ENCODE data around the gene USP12.
"Not testable (repeated sequence)": the region's sequence is repeated elsewhere in the genome, so short reads cannot be mapped to it uniquely, and the experiment has no call there.

USP12 gene

DNA sequence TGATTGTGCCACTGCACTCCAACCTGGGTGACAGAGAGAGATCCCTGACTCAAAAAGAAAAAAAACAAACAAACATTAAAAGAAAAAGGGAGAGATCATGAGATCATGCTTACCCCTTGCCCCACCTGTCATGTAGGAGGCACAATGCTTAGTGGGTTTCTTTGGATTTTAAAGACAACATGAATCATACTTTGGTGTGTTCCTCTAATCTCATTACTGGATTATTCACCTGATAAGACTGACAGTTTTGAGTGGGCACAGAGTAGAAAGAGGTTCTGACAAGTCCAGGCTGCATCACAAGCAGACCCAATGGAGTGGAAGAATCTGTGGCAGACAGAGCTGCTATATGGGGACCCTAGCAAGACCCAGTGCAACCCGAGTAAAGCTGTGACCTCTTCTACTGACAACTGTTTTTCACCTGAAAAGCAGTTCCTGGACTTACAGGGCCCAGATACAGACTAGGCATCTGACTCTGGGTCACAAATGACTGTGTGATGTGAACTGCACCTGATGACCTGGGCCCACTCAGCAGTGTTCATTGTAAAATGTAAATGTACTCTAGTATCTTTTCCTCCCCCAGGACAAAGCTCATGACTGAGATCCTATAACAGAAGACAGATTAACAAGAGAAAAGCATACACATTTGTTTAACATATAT is 28.9 kb upstream of the USP12 start:
- H3K4me3 ChIP-seq (ENCODE audit: low read depth, low read length): no peak overlapping the region
- no peaks in the 10 kb centered on the region for H3K27me3 ChIP-seq (ENCODE audit: control insufficient read depth, insufficient read depth, low read length)
- no peak overlapping the region for H3K9ac ChIP-seq (ENCODE audit: low read length)
- no peaks in the 10 kb centered on the region; the same call in 1 of the 2 replicates for H3K9me3 ChIP-seq (ENCODE audit: control insufficient read depth, insufficient read depth, low read depth, low read length)
- no peaks in the 10 kb centered on the region for H3K36me3 ChIP-seq (ENCODE audit: control insufficient read depth, insufficient read depth, low read length)
- H3K27ac ChIP-seq (ENCODE audit: low read depth, low read length): no peak overlapping the region
- H3K4me1 ChIP-seq (ENCODE audit: control insufficient read depth, insufficient read depth, low read length): peaks cover 17% of the 10 kb centered on the region

GRCh38 chr13:27199696-27200095 is 28.1 kb upstream of the USP12 start:
- Histone ChIP-seq H3K9me3 (ENCODE audit: control insufficient read depth, insufficient read depth, low read depth, low read length) (no peaks in the 10 kb centered on the region; the same call in 1 of the 2 replicates), H3K4me1 (ENCODE audit: control insufficient read depth, insufficient read depth, low read length) (peaks cover 25% of the 10 kb centered on the region), H3K9ac (ENCODE audit: low read length) (no peak overlapping the region), H3K4me3 (ENCODE audit: low read depth, low read length) (no peak overlapping the region), H3K27ac (ENCODE audit: low read depth, low read length) (no peak overlapping the region), H3K36me3 (ENCODE audit: control insufficient read depth, insufficient read depth, low read length) (no peaks in the 10 kb centered on the region), H3K27me3 (ENCODE audit: control insufficient read depth, insufficient read depth, low read length) (no peaks in the 10 kb centered on the region)

GRCh38 chr13:27199211-27199610 is 27.6 kb upstream of the USP12 start:
- H3K27ac ChIP-seq (ENCODE audit: low read depth, low read length): no peak overlapping the region
- H3K9ac ChIP-seq (ENCODE audit: low read length): no peak overlapping the region
- H3K4me1 ChIP-seq (ENCODE audit: control insufficient read depth, insufficient read depth, low read length): peaks cover 30% of the 10 kb centered on the region
- no peaks in the 10 kb centered on the region; the same call in 1 of the 2 replicates for H3K9me3 ChIP-seq (ENCODE audit: control insufficient read depth, insufficient read depth, low read depth, low read length)
- no peaks in the 10 kb centered on the region for H3K27me3 ChIP-seq (ENCODE audit: control insufficient read depth, insufficient read depth, low read length)
- no peaks in the 10 kb centered on the region for H3K36me3 ChIP-seq (ENCODE audit: control insufficient read depth, insufficient read depth, low read length)
- no peak overlapping the region for H3K4me3 ChIP-seq (ENCODE audit: low read depth, low read length)

GRCh38 chr13:27194895-27195764 is 23.5 kb upstream of the USP12 start:
- Histone ChIP-seq H3K9me3 (ENCODE audit: control insufficient read depth, insufficient read depth, low read depth, low read length) (no peaks in the 10 kb centered on the region; the same call in 1 of the 2 replicates), H3K27me3 (ENCODE audit: control insufficient read depth, insufficient read depth, low read length) (no peaks in the 10 kb centered on the region), H3K36me3 (ENCODE audit: control insufficient read depth, insufficient read depth, low read length) (no peaks in the 10 kb centered on the region), H3K4me3 (ENCODE audit: low read depth, low read length) (no peak overlapping the region), H3K4me1 (ENCODE audit: control insufficient read depth, insufficient read depth, low read length) (peaks cover 28% of the 10 kb centered on the region), H3K9ac (ENCODE audit: low read length) (no peak overlapping the region), H3K27ac (ENCODE audit: low read depth, low read length) (no peak overlapping the region; the same call in 1 of the 2 replicates)

DNA sequence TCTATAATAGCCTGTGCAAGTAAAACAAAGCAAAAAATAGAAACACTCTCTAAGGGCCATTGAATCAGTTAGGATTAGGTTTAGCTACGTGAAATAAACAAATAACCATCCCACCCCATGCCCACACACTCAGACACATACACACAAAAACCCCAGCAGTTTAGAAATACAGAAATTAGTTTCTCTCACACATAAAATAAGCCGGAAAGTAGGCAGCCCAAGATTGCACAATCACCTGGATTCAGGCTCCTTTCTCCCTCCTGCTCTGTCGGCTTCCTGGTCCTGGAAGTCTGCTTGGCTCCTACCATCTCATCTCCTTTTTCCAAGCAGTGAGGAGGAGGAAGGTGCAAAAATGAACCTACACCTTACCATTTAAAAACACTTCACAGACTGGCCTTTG is 22.6 kb upstream of the USP12 start:
- Histone ChIP-seq H3K36me3 (ENCODE audit: control insufficient read depth, insufficient read depth, low read length) (no peaks in the 10 kb centered on the region), H3K4me1 (ENCODE audit: control insufficient read depth, insufficient read depth, low read length) (peaks cover 28% of the 10 kb centered on the region), H3K9ac (ENCODE audit: low read length) (no peak overlapping the region), H3K4me3 (ENCODE audit: low read depth, low read length) (no peak overlapping the region), H3K27ac (ENCODE audit: low read depth, low read length) (no peak overlapping the region), H3K27me3 (ENCODE audit: control insufficient read depth, insufficient read depth, low read length) (no peaks in the 10 kb centered on the region), H3K9me3 (ENCODE audit: control insufficient read depth, insufficient read depth, low read depth, low read length) (no peaks in the 10 kb centered on the region; the same call in 1 of the 2 replicates)

- Histone ChIP-seq H3K9me3 (ENCODE audit: control insufficient read depth, insufficient read depth, low read depth, low read length) (no peaks in the 10 kb centered on the region; the same call in 1 of the 2 replicates), H3K9ac (ENCODE audit: low read length) (no peak overlapping the region), H3K4me1 (ENCODE audit: control insufficient read depth, insufficient read depth, low read length) (peaks cover 28% of the 10 kb centered on the region), H3K36me3 (ENCODE audit: control insufficient read depth, insufficient read depth, low read length) (no peaks in the 10 kb centered on the region), H3K27ac (ENCODE audit: low read depth, low read length) (no peak overlapping the region), H3K4me3 (ENCODE audit: low read depth, low read length) (no peak overlapping the region), H3K27me3 (ENCODE audit: control insufficient read depth, insufficient read depth, low read length) (no peaks in the 10 kb centered on the region)
Measured at GRCh38 chr13:27193496-27193895, 21.9 kb upstream of the USP12 start.

- H3K9ac ChIP-seq (ENCODE audit: low read length): no peak overlapping the region
- H3K4me3 ChIP-seq (ENCODE audit: low read depth, low read length): no peak overlapping the region
- no peaks in the 10 kb centered on the region; the same call in 1 of the 2 replicates for H3K9me3 ChIP-seq (ENCODE audit: control insufficient read depth, insufficient read depth, low read depth, low read length)
- H3K27me3 ChIP-seq (ENCODE audit: control insufficient read depth, insufficient read depth, low read length): no peaks in the 10 kb centered on the region
- H3K4me1 ChIP-seq (ENCODE audit: control insufficient read depth, insufficient read depth, low read length): peaks cover 28% of the 10 kb centered on the region
- H3K27ac ChIP-seq (ENCODE audit: low read depth, low read length): no peak overlapping the region
- no peaks in the 10 kb centered on the region for H3K36me3 ChIP-seq (ENCODE audit: control insufficient read depth, insufficient read depth, low read length)
Measured at GRCh38 chr13:27192973-27193372, 21.4 kb upstream of the USP12 start.

GRCh38 chr13:27192367-27192766 is 20.8 kb upstream of the USP12 start:
- H3K27me3 ChIP-seq (ENCODE audit: control insufficient read depth, insufficient read depth, low read length); H3K27ac ChIP-seq (ENCODE audit: low read depth, low read length); H3K9ac ChIP-seq (ENCODE audit: low read length); H3K36me3 ChIP-seq (ENCODE audit: control insufficient read depth, insufficient read depth, low read length); H3K9me3 ChIP-seq (ENCODE audit: control insufficient read depth, insufficient read depth, low read depth, low read length); H3K4me3 ChIP-seq (ENCODE audit: low read depth, low read length): not testable (repeated sequence)
- H3K4me1 ChIP-seq (ENCODE audit: control insufficient read depth, insufficient read depth, low read length): peaks cover 28% of the 10 kb centered on the region

DNA sequence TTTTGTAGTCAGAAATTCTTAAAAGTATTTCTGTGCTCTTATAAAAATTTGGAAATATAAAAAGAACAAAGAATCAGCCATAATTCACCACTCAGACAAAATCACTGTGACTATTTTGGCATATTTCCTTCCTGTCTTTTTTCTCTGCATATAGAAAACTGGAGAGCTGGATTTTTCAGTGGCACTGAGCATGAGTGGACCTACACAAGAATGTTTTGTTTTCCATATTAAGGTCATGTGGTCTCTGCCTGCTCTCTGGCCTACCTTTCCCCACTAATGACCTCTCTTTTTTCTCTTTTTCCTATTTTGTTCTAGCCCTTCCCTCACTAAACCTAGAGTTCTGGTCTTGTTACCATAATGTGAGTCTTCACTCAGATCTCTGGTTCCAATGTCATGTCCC is 17.6 kb upstream of the USP12 start:
- no peak overlapping the region for H3K9ac ChIP-seq (ENCODE audit: low read length)
- no peak overlapping the region for H3K27ac ChIP-seq (ENCODE audit: low read depth, low read length)
- H3K4me1 ChIP-seq (ENCODE audit: control insufficient read depth, insufficient read depth, low read length): peaks cover 4% of the 10 kb centered on the region
- H3K27me3 ChIP-seq (ENCODE audit: control insufficient read depth, insufficient read depth, low read length): no peaks in the 10 kb centered on the region
- H3K4me3 ChIP-seq (ENCODE audit: low read depth, low read length): no peak overlapping the region
- H3K9me3 ChIP-seq (ENCODE audit: control insufficient read depth, insufficient read depth, low read depth, low read length): no peaks in the 10 kb centered on the region
- H3K36me3 ChIP-seq (ENCODE audit: control insufficient read depth, insufficient read depth, low read length): no peaks in the 10 kb centered on the region

- Histone ChIP-seq H3K4me3 (ENCODE audit: low read depth, low read length) (no peak overlapping the region), H3K9ac (ENCODE audit: low read length) (no peak overlapping the region), H3K27me3 (ENCODE audit: control insufficient read depth, insufficient read depth, low read length) (no peaks in the 10 kb centered on the region), H3K36me3 (ENCODE audit: control insufficient read depth, insufficient read depth, low read length) (no peaks in the 10 kb centered on the region), H3K4me1 (ENCODE audit: control insufficient read depth, insufficient read depth, low read length) (0 out of 2 replicates have a peak, but pooled peaks cover under 1% of the 10 kb centered on the region), H3K27ac (ENCODE audit: low read depth, low read length) (no peak overlapping the region), H3K9me3 (ENCODE audit: control insufficient read depth, insufficient read depth, low read depth, low read length) (no peaks in the 10 kb centered on the region)
Measured at GRCh38 chr13:27188239-27188638, 16.6 kb upstream of the USP12 start.

- no peak overlapping the region for H3K27ac ChIP-seq (ENCODE audit: low read depth, low read length)
Measured at GRCh38 chr13:27186295-27186694, 14.7 kb upstream of the USP12 start.

More at GRCh38 chr13:27186295-27186694, 14.7 kb upstream of the USP12 start:
- no peak overlapping the region for H3K9ac ChIP-seq (ENCODE audit: low read length)
- H3K4me1 ChIP-seq (ENCODE audit: control insufficient read depth, insufficient read depth, low read length): 0 out of 2 replicates have a peak, but pooled peaks cover 7% of the 10 kb centered on the region
- no peaks in the 10 kb centered on the region for H3K27me3 ChIP-seq (ENCODE audit: control insufficient read depth, insufficient read depth, low read length)
- H3K4me3 ChIP-seq (ENCODE audit: low read depth, low read length): no peak overlapping the region
- no peaks in the 10 kb centered on the region for H3K36me3 ChIP-seq (ENCODE audit: control insufficient read depth, insufficient read depth, low read length)
- H3K9me3 ChIP-seq (ENCODE audit: control insufficient read depth, insufficient read depth, low read depth, low read length): no peaks in the 10 kb centered on the region

All from HUES6 (cell line).